GM10847 (cell line): ENCODE results near the gene BCAT1.

ENCODE experiments used
- POLR2A ChIP-seq: IDR thresholded peaks from 2 replicates; pipeline ENCODE4 v1.6.1; 2011; ENCODE audit not compliant: insufficient read length; ENCODE audit errors: extremely low read depth

Gene BCAT1

GRCh38 chr12:24775073-24775472 is 173.8 kb downstream of the BCAT1 start:
- no peak for TF ChIP-seq POLR2A

GRCh38 chr12:24773996-24774395 is 174.9 kb downstream of the BCAT1 start:
- no peak for TF ChIP-seq POLR2A

- TF ChIP-seq POLR2A, result no peak
Measured at GRCh38 chr12:24772813-24773212, 176.1 kb downstream of the BCAT1 start.

- no peak for TF ChIP-seq POLR2A
Measured at GRCh38 chr12:24770821-24771220, 178.1 kb downstream of the BCAT1 start.

GRCh38 chr12:24770334-24770733 is 178.6 kb downstream of the BCAT1 start:
- no peak for TF ChIP-seq POLR2A

GRCh38 chr12:24769682-24770081 is 179.2 kb downstream of the BCAT1 start:
- no peak for TF ChIP-seq POLR2A

- no peak for TF ChIP-seq POLR2A
Measured at GRCh38 chr12:24768415-24768814, 180.5 kb downstream of the BCAT1 start.

GRCh38 chr12:24767016-24767415 is 181.9 kb downstream of the BCAT1 start:
- no peak for TF ChIP-seq POLR2A

GRCh38 chr12:24764712-24765111 is 184.2 kb downstream of the BCAT1 start:
- no peak for TF ChIP-seq POLR2A

- no peak for TF ChIP-seq POLR2A
Measured at GRCh38 chr12:24760606-24761378, 188.1 kb downstream of the BCAT1 start.

GRCh38 chr12:24760162-24760561 is 188.7 kb downstream of the BCAT1 start:
- no peak for TF ChIP-seq POLR2A
